ENCODE results near the gene FGGY.

DNA sequence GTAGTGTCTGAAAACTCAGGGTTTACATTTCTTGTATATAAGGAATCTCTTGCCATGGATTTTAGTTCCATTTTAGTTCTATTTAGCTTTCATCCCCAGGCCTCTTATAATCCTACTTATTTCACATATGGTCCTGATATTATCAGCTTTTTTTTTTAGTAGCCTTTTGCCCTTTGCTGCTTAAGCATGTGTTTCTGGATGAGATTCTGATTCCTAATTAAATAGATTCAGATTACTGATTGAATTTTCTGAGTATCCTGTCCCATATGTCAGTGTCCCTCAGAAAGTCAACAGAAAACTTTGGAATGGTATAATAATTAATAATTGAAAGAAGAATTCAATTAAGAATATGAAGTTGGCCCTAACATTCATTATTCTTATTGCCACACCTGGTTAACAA lies 383.1 kb downstream of the FGGY start:
- no peak for TF ChIP-seq EZH2 (IDR thresholded peaks at IDR 0.05)
- TF ChIP-seq, protein P1, sequence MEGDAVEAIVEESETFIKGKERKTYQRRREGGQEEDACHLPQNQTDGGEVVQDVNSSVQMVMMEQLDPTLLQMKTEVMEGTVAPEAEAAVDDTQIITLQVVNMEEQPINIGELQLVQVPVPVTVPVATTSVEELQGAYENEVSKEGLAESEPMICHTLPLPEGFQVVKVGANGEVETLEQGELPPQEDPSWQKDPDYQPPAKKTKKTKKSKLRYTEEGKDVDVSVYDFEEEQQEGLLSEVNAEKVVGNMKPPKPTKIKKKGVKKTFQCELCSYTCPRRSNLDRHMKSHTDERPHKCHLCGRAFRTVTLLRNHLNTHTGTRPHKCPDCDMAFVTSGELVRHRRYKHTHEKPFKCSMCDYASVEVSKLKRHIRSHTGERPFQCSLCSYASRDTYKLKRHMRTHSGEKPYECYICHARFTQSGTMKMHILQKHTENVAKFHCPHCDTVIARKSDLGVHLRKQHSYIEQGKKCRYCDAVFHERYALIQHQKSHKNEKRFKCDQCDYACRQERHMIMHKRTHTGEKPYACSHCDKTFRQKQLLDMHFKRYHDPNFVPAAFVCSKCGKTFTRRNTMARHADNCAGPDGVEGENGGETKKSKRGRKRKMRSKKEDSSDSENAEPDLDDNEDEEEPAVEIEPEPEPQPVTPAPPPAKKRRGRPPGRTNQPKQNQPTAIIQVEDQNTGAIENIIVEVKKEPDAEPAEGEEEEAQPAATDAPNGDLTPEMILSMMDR (IDR thresholded peaks at IDR 0.05), result no peak

Data from neural progenitor cell (in vitro differentiated cells).